PC-9 (cell line): ENCODE data around the gene SLC38A10. TPM values are rescaled to one million over a fixed set of nuclear protein-coding genes. Genes with fewer than 3 reads are reported as not detected.

Source experiments
- BruUV-seq: library from RNA; stranded (reverse); fragments of 400-500 nt; replicated peaks from 2 replicates; lab custom pipeline; 2021; lab: Mats Ljungman, UMichigan
- CTCF ChIA-PET: fragments of 300-600 bp; sonication (Branson Sonifier 250); formaldehyde crosslinking; loops from one replicate; lab custom pipeline; 2022; ENCODE audit warnings: antibody characterized with exemption; lab: Charles Lee
- POLR2A ChIA-PET: fragments of 300-600 bp; sonication (Branson Sonifier 250); formaldehyde crosslinking; loops from one replicate; lab custom pipeline; 2022; ENCODE audit warnings: antibody characterized with exemption; ENCODE audit not compliant: unreplicated experiment; lab: Charles Lee
- DNase-seq, 2 experiments: peaks; one replicate each; pipeline versions ENCODE4 v3.0.0 to v3.0.0-alpha.2; 2015 to 2022; ENCODE audit warnings: mixed read lengths in 1 of 2
- H2AFZ ChIP-seq: fragments of 200-600 bp; sonication (generic); 2 replicates; pipeline ENCODE4 v1.8.1; 2017; ENCODE audit warnings: antibody characterized with exemption
- H3F3A ChIP-seq: fragments of 200-600 bp; sonication (generic); 2 replicates; pipeline ENCODE4 v1.8.1; 2017; ENCODE audit warnings: antibody characterized with exemption, mild to moderate bottlenecking, low read depth; ENCODE audit not compliant: insufficient read depth
- H3K27ac ChIP-seq: fragments of 200-600 bp; sonication (generic); 2 replicates; pipeline ENCODE4 v1.6.1; 2016; ENCODE audit warnings: mixed run types
- H3K27me3 ChIP-seq: fragments of 200-600 bp; sonication (generic); 2 replicates; pipeline ENCODE4 v1.6.1; 2016; ENCODE audit warnings: low read depth, mixed run types; ENCODE audit not compliant: insufficient read depth
- H3K36me3 ChIP-seq: fragments of 200-600 bp; sonication (generic); 2 replicates; pipeline ENCODE4 v1.6.1; 2016; ENCODE audit warnings: low read depth, mixed run types
- H3K4me1 ChIP-seq: fragments of 200-600 bp; sonication (generic); replicated peaks from 2 replicates; pipeline ENCODE4 v1.6.1; 2016; ENCODE audit warnings: mixed run types; ENCODE audit not compliant: insufficient read depth
- H3K4me2 ChIP-seq: fragments of 200-600 bp; sonication (generic); 2 replicates; pipeline ENCODE4 v1.6.1; 2017; ENCODE audit warnings: mixed run types
- H3K4me3 ChIP-seq: fragments of 200-600 bp; sonication (generic); 2 replicates; pipeline ENCODE4 v1.6.1; 2016; ENCODE audit warnings: mixed run types
- H3K79me2 ChIP-seq: fragments of 200-600 bp; sonication (generic); 2 replicates; pipeline ENCODE4 v1.6.1; 2017; ENCODE audit warnings: low read depth, mixed run types
- H3K9me2 ChIP-seq: fragments of 200-600 bp; sonication (generic); 2 replicates; pipeline ENCODE4 v1.8.1; 2017; ENCODE audit warnings: mild to moderate bottlenecking; ENCODE audit not compliant: insufficient read depth
- H3K9me3 ChIP-seq: fragments of 200-600 bp; sonication (generic); 2 replicates; pipeline ENCODE4 v1.8.1; 2016; ENCODE audit warnings: low read depth; ENCODE audit not compliant: insufficient read depth
- H4K20me1 ChIP-seq: fragments of 200-600 bp; sonication (generic); 2 replicates; pipeline ENCODE4 v1.8.1; 2017; ENCODE audit not compliant: insufficient read depth
- CTCF ChIP-seq: fragments of 200-600 bp; sonication (generic); conservative IDR thresholded peaks from 2 replicates; pipeline ENCODE4 v1.6.1; 2017; ENCODE audit warnings: mixed run types, antibody characterized with exemption, mild to moderate bottlenecking, moderate library complexity
- EZH2 ChIP-seq: fragments of 200-600 bp; sonication (generic); IDR thresholded peaks from 2 replicates; pipeline ENCODE4 v1.8.0; 2017; ENCODE audit warnings: antibody characterized with exemption, low read depth
- intact Hi-C: fragments of 100-400 bp; cut with micrococcal nuclease; formaldehyde crosslinking; loops from one replicate; pipeline ENCODE4 v1.10.0; 2022; ENCODE audit not compliant: unreplicated experiment
- total RNA-seq: library from RNA; stranded (reverse); gene quantifications from 2 replicates; pipeline ENCODE4 v1.2.3, GENCODE V29; 2021

The SLC38A10 gene
- total RNA-seq, 1 experiment from 2014 or later, result 127 TPM

GRCh38 chr17:81339191-81339533 is 44.1 kb upstream of the SLC38A10 start:
- POLR2A ChIA-PET, result no interaction called here
- no peaks in the 10 kb centered on the region for H3K9me3 ChIP-seq
- DNase-seq, result no peak
- no peak overlapping the region for H2AFZ ChIP-seq
- peaks cover 40% of the 10 kb centered on the region for H3K4me1 ChIP-seq
- no peak overlapping the region for H3K27ac ChIP-seq
- no peaks in the 10 kb centered on the region; the same call in 1 of the 2 replicates for H3F3A ChIP-seq
- H3K4me2 ChIP-seq, result 0 out of 2 replicates have a peak overlapping the region, but pooled peaks have one; percentile 28
- TF ChIP-seq EZH2, result no peak
- no peak for TF ChIP-seq CTCF
- intact Hi-C loops, result no loop called here
- H3K9me2 ChIP-seq, result no peaks in the 10 kb centered on the region
- BruUV-seq, result no TSS peak
- no peaks in the 10 kb centered on the region for H3K36me3 ChIP-seq
- no peaks in the 10 kb centered on the region for H4K20me1 ChIP-seq
- H3K4me3 ChIP-seq, result no peak overlapping the region
- no peaks in the 10 kb centered on the region for H3K27me3 ChIP-seq
- CTCF ChIA-PET, result no interaction called here
- peaks cover 43% of the 10 kb centered on the region for H3K79me2 ChIP-seq

GRCh38 chr17:81338274-81339190 is 43.4 kb upstream of the SLC38A10 start:
- peaks cover 41% of the 10 kb centered on the region for H3K4me1 ChIP-seq
- intact Hi-C loops, result no loop called here
- H4K20me1 ChIP-seq, result no peaks in the 10 kb centered on the region
- H3K36me3 ChIP-seq, result no peaks in the 10 kb centered on the region
- no peaks in the 10 kb centered on the region for H3K9me3 ChIP-seq
- no peak overlapping the region for H3K27ac ChIP-seq
- no peaks in the 10 kb centered on the region for H3K27me3 ChIP-seq
- TF ChIP-seq CTCF, result no peak
- no peak for TF ChIP-seq EZH2
- H3K4me2 ChIP-seq, result no peak overlapping the region
- ChIA-PET POLR2A (no interaction called here), CTCF (no interaction called here)
- no peaks in the 10 kb centered on the region; the same call in 1 of the 2 replicates for H3F3A ChIP-seq
- no peak for DNase-seq
- H3K4me3 ChIP-seq, result no peak overlapping the region
- H2AFZ ChIP-seq, result no peak overlapping the region
- no peaks in the 10 kb centered on the region for H3K9me2 ChIP-seq
- no TSS peak for BruUV-seq
- H3K79me2 ChIP-seq, result peaks cover 36% of the 10 kb centered on the region

- no peaks in the 10 kb centered on the region for H3K27me3 ChIP-seq
- H3K9me2 ChIP-seq, result no peaks in the 10 kb centered on the region
- DNase-seq, result no peak
- ChIA-PET POLR2A (no interaction called here), CTCF (no interaction called here)
- H3K36me3 ChIP-seq, result no peaks in the 10 kb centered on the region
- H3K4me3 ChIP-seq, result no peak overlapping the region
- no peaks in the 10 kb centered on the region for H3K9me3 ChIP-seq
- no peak for TF ChIP-seq CTCF
- TF ChIP-seq EZH2, result no peak
- intact Hi-C loops, result no loop called here
- H3F3A ChIP-seq, result peaks cover 5% of the 10 kb centered on the region; the same call in 1 of the 2 replicates
- H4K20me1 ChIP-seq, result no peaks in the 10 kb centered on the region
- H2AFZ ChIP-seq, result no peak overlapping the region
- BruUV-seq, result no TSS peak
- no peak overlapping the region for H3K27ac ChIP-seq
- peaks cover 41% of the 10 kb centered on the region for H3K4me1 ChIP-seq
- peaks cover 26% of the 10 kb centered on the region for H3K79me2 ChIP-seq
- H3K4me2 ChIP-seq, result no peak overlapping the region
Observed at GRCh38 chr17:81337476-81337879, 42.4 kb upstream of the SLC38A10 start.
